K562 (cell line): Measurements from ENCODE around the gene CBLIF. TPM values are rescaled to one million over a fixed set of nuclear protein-coding genes. Genes with fewer than 3 reads are reported as not detected.

Experiments
- GABPA ChIP-seq: fragments of 200-800 bp; sonication (Bioruptor generic); conservative IDR thresholded peaks from 2 replicates; pipeline ENCODE4 v1.6.1; 2016; ENCODE audit warnings: low read depth, missing genetic modification characterization, missing compliant biosample characterization
- GATA2 ChIP-seq: sonication (generic); formaldehyde crosslinking; IDR thresholded peaks from 2 replicates; pipeline ENCODE4 v1.4.0; 2020; ENCODE audit warnings: mild to moderate bottlenecking, missing genetic modification reagents
- LCOR ChIP-seq: sonication (generic); formaldehyde crosslinking; IDR thresholded peaks from 2 replicates; pipeline ENCODE4 v1.8.0; 2022; ENCODE audit warnings: mild to moderate bottlenecking, missing genetic modification reagents
- MAFK ChIP-seq: IDR thresholded peaks from 2 replicates; pipeline ENCODE4 v1.6.1; 2011; ENCODE audit warnings: low read length, improper control_type of control experiment
- NR4A1 ChIP-seq, 2 experiments: fragments of 250-450 bp in 1 of 2; fragments of 450-650 bp in 1 of 2; sonication (Bioruptor Pico) in 1 of 2; IDR thresholded peaks; 2 replicates each; pipeline versions ENCODE4 v1.4.0 to v1.6.1; 2016 to 2020; ENCODE audit warnings: mild to moderate bottlenecking in 2 of 2, missing compliant biosample characterization in 1 of 2, missing genetic modification characterization in 1 of 2, moderate library complexity in 1 of 2
- RREB1 ChIP-seq: fragments of 250-450 bp; sonication (Bioruptor Pico); IDR thresholded peaks from 2 replicates; pipeline ENCODE4 v1.4.0; 2020
- ZKSCAN1 ChIP-seq: fragments of 150-350 bp; IDR thresholded peaks from 2 replicates; pipeline ENCODE4 v1.6.1; 2016; ENCODE audit warnings: low read depth, low read length
- ZNF324 ChIP-seq: fragments of 250-450 bp; sonication (Bioruptor Pico); IDR thresholded peaks from 2 replicates; pipeline ENCODE4 v1.4.0; 2020; ENCODE audit warnings: mild to moderate bottlenecking
- ZNF644 ChIP-seq: fragments of 200-800 bp; sonication (Bioruptor generic); IDR thresholded peaks from 2 replicates; pipeline ENCODE4 v1.6.1; 2016; ENCODE audit warnings: low read depth, missing genetic modification characterization, missing compliant biosample characterization
- ZNF707 ChIP-seq: fragments of 250-450 bp; sonication (Bioruptor Pico); conservative IDR thresholded peaks from 2 replicates; pipeline ENCODE4 v1.8.0; 2022; ENCODE audit warnings: inconsistent platforms, mild to moderate bottlenecking, moderate library complexity
- polyA plus RNA-seq, 8 experiments: library from polyadenylated mRNA; depleted of rRNA in 4 of 8; stranded (reverse) in 5 of 8; unstranded in 3 of 8; fragments of >200 nt; fragmentation: Nextera tagmentation in 2 of 8; fragmentation: Illumina TruSeq in 1 of 8; extraction: Ambion mirVana in 2 of 8; extraction: Trizol in 1 of 8; gene quantifications; 2 replicates each; pipeline versions ENCODE4 v1.2.1 to v1.2.3, GENCODE V29; 2011 to 2014; ENCODE audit warnings: inconsistent platforms in 1 of 8, missing spikeins in 1 of 8
- total RNA-seq, 7 experiments: library from RNA; depleted of rRNA in 6 of 7; stranded (reverse); fragments of >200 nt in 6 of 7; fragmentation: Illumina TruSeq in 2 of 7; extraction: Trizol in 2 of 7; gene quantifications; 2 replicates each; pipeline versions ENCODE4 v1.2.1 to v1.2.3, GENCODE V29; 2011 to 2021; ENCODE audit warnings: low replicate concordance in 1 of 7
- TF ChIP-seq, protein P1 (sequence below), 2 experiments: fragments of 450-650 bp; IDR thresholded peaks; 2 replicates each; pipeline ENCODE4 v1.6.1; 2016; ENCODE audit warnings: mild to moderate bottlenecking in 2 of 2, borderline replicate concordance in 1 of 2, low read depth in 1 of 2, moderate library complexity in 1 of 2

Gene CBLIF
- total and polyA plus RNA-seq, 9 of the 15 experiments (the other 6 are each of a cell fraction or from before 2014, with no cell fraction given): 0.07 to 0.83 (median 0.54) TPM

DNA sequence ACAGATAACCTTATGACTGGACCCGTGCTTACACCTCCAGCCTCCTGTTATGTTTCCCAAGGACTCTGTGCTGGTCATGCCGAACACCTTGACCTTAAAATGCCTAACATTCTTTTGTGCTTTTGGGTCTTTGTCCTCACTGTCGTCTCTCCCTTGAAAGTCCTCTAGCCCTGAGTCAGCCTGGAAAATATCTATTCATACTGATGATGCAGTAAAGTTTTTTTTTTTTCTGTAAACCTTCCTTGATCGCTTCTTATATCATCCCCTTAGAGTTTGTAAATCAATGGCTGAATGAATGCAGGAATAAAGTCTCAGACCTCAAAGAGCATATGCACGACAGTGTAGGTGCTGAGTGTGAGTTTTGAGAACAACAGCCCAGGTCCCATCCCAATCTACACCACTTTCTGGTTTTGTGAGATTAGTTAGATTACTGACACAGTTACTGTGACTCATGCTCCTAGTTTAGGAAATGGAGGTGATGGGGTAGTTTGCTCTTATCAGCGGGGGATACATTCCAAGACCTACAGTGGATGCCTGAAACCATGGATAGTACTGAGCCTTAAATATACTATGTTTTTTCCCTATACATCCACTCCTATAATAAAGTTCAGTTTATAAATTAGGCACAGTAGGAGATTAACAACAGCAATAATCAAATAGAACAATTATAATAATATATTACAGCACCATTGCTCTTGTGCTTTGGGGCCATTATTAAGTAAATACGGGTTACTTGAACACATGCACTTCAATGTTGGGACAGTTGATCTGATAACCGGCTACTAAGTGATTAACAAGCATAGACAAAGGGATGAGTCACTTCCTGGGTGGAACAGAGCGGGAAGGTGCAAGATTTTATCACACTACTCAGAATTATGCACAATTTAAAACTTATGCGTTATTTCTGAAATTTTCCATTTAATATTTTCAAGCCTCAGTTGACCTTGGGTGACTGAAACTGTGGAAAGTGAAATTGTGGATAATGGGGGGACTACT, 12.4 kb upstream of the CBLIF start (continued):
- TF ChIP-seq, protein P1, sequence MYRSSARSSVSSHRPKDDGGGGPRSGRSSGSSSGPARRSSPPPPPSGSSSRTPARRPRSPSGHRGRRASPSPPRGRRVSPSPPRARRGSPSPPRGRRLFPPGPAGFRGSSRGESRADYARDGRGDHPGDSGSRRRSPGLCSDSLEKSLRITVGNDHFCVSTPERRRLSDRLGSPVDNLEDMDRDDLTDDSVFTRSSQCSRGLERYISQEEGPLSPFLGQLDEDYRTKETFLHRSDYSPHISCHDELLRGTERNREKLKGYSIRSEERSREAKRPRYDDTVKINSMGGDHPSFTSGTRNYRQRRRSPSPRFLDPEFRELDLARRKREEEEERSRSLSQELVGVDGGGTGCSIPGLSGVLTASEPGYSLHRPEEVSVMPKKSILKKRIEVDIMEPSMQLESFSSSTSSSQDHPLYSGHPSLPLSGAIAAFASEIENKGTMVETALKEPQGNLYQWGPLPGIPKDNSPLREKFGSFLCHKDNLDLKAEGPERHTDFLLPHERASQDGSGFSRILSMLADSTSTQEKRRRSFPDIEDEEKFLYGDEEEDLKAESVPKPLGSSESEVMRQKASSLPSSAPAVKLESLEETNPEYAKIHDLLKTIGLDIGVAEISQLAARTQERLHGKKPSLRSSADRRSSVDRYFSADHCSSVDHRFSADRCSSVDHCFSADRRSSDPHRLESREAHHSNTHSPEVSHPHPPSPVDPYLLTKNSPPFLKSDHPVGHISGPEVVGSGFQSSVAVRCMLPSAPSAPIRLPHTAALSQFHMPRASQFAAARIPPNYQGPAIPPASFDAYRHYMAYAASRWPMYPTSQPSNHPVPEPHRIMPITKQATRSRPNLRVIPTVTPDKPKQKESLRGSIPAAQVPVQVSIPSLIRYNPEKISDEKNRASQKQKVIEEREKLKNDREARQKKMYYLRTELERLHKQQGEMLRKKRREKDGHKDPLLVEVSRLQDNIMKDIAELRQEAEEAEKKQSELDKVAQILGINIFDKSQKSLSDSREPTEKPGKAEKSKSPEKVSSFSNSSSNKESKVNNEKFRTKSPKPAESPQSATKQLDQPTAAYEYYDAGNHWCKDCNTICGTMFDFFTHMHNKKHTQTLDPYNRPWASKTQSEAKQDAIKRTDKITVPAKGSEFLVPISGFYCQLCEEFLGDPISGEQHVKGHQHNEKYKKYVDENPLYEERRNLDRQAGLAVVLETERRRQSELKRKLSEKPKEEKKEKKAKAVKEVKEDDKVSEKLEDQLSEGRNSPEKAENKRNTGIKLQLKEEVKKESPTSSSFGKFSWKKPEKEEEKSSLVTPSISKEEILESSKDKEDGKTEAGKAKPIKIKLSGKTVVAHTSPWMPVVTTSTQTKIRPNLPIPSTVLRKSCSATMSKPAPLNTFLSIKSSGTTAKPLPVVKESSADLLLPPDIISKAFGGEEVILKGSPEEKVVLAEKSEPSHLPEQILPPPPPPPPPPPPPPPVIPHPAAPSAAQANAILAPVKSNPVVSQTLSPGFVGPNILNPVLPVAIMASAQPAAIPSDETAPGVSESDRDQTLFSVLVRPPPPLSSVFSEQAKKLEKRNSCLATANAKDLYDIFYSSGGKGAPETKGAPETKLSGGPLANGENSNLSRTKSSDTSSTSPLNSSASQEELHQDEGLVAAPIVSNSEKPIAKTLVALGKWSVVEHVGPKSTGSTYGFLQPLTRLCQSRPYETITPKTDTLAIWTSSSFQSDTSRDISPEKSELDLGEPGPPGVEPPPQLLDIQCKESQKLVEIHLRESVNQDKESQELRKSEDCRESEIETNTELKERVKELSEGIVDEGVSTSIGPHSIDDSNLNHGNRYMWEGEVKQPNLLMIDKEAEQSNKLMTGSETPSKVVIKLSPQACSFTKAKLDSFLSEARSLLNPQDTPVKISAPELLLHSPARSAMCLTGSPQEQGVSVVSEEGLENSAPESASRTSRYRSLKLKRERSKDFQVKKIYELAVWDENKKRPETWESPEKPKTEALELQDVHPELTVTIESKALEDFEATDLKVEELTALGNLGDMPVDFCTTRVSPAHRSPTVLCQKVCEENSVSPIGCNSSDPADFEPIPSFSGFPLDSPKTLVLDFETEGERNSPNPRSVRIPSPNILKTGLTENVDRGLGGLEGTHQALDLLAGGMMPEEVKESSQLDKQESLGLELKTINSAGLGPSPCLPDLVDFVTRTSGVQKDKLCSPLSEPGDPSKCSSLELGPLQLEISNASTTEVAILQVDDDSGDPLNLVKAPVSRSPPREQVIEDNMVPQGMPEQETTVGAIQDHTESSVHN (IDR thresholded peaks at IDR 0.05; ENCODE audit: borderline replicate concordance in 1 of 2, low read depth in 1 of 2): peak; percentile 44 to 48; a peak in 1 of 4 replicates
- TF ChIP-seq ZNF324 (CRISPR knock-in tag): no peak
- TF ChIP-seq NR4A1 (CRISPR knock-in tag; IDR thresholded peaks at IDR 0.05): no peak
- TF ChIP-seq NR4A1 (tag; IDR thresholded peaks at IDR 0.05): peak; percentile 65; the same call in 1 of the 2 replicates
- TF ChIP-seq GABPA: peak; percentile 54; the same call in 1 of the 2 replicates
- no peak for TF ChIP-seq ZNF707 (CRISPR knock-in tag)
- TF ChIP-seq ZNF644 (tag): peak; percentile 73
- TF ChIP-seq MAFK: 0 out of 2 replicates have a peak, but pooled peaks have one; percentile 31
- no peak for TF ChIP-seq ZKSCAN1
- TF ChIP-seq RREB1 (CRISPR knock-in tag): no peak
- TF ChIP-seq LCOR (CRISPR knock-in tag): peak; percentile 80
- peak; percentile 70; the same call in 1 of the 2 replicates for TF ChIP-seq GATA2 (CRISPR knock-in tag)
